Fibroblast of skin of left quadriceps (primary cell): ENCODE measurements around the gene KRTAP19-5.
"Not testable (repeated sequence)": the region's sequence is repeated elsewhere in the genome, so short reads cannot be mapped to it uniquely, and the experiment has no call there.

Experiments
- DNase-seq, 2 experiments: peaks; one replicate each; pipeline ENCODE4 v3.0.0-alpha.2; 2013; ENCODE audit warnings: low read depth in 2 of 2

Gene KRTAP19-5

DNA sequence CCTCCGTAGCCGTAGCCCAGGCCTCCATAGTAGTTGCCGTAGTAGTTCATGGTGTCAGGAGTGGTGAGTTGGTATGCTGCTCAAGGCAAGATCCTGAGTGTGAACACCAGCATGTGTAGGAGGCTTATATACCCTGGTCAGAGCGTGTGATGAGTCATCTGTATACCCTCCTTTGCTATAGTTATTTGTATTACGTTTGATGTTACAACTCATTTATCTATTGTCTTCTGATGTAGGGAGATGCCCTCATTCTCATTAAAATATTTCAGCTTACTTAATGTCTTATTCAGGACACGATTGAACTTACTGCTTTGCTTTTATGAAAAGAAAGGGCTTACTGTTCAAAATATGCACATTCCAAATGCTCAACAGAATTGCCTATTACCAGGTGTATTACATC lies at the start of gene KRTAP19-5:
Gene KRTAP19-5, minus strand, starts transcription at position 101 of the 400 bp plus-strand sequence. Its CDS starts 51 bp downstream, at position 50.
- DNase-seq: no peak

DNA sequence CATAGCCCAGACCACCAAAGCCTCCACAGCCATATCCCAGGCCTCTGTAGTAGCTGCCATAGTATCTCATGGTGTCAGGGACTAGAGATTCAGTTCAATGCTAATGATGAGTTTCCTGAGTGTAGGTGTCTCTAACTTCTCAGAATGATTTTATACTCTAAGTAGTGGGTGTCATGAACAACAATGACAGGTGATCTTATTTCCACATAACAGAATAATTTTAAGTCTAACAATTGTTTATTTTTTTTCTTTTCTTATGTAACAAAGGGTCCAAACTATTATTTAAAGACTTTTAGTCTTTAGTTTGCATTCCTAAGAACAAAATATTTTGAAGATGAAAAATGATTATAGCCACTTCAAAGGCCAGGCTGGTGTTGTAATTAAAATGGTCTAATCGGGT lies 39.8 kb upstream of the KRTAP19-5 start, which contains the start of gene KRTAP19-6:
Gene KRTAP19-6, minus strand, starts transcription at position 101 of the 400 bp plus-strand sequence. Its CDS starts 31 bp downstream, at position 70.
- DNase-seq: no peak

DNA sequence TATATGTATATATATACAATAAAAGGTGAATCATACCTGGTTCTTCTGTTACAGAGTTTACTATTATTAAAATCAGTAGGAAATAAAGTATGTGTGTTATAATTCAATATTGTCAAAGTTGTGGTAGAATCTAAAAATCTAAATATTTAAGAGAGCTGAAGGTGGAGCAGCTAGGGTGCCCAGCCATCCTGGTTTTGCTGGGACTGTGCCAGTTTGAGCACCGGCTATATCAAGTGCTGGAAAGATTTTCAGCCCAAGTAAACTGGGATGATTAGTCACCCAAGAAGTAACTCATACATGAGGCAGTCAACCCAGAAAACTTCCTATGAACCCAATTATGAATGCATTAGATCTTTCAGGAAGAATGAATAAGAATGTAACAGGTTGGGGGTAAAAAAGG lies 16.9 kb upstream of the KRTAP19-5 start:
- no peak for DNase-seq

DNA sequence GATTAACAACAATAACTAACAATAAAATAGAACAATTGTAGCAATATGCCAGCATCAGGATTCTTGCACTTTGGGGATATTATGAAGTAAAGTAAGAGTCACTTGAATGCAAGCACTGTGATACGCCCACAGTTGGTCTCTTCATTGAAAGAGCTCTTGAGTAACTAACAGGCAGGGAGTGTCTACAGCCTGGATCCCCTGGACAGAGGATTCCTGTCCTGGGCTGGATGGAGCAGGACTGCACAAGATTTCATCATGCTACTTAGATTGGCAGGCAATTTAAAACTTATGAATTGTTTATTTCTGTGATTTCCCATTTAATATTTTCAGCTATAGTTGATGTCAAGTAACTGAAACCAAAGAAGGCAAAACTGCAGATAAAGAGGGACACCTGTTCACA lies 13.7 kb upstream of the KRTAP19-5 start:
- DNase-seq: no peak

DNA sequence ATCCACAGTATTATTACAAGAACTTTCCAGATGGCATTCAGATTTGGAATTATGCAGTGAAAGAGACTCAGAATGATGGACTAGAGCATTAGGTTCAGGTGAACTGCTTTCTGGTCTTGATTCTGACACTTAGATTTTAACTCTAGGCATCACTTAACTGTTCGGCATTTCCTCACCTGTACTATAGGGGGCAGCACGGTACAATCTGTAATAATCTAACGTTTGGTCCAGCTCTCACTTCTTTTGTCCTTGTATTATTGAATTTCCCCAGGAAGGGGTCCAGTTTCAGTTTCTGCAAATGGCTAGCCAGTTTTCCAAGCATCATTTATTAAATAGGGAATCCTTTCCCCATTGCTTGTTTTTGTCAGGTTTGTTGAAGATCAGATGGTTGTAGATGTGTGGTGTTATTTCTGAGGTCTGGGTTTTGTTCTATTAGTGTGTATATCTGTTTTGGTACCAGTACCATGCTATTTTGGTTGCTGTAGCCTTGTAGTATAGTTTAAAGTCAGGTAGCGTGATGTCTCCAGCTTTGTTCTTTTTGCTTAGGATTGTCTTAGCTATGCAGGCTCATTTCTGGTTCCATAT lies 3.8 kb upstream of the KRTAP19-5 start:
- not testable (repeated sequence) for DNase-seq

DNA sequence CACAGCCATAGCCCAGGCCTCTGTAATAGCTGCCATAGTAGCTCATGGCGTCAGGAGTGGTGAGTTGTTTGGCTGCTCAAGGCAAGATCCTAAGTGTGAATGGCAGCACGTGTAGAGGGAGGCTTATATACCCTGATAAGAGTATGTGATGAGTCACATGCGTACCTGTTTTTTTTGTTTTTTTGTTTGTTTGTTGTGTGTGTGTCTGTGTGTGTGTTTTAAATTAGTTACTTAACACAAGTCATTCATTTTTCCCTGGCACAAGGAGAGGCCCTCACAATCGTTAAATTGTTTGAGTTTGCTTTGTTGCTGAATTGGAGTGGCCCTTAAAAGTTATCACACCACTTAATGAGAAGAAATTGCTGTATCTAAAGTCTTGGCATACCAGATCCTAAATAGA lies 4.9 kb downstream of the KRTAP19-5 start, which contains the start of gene KRTAP19-4:
Gene KRTAP19-4, minus strand, starts transcription at position 101 of the 400 bp plus-strand sequence. Its CDS starts 55 bp downstream, at position 46.
- no peak for DNase-seq

DNA sequence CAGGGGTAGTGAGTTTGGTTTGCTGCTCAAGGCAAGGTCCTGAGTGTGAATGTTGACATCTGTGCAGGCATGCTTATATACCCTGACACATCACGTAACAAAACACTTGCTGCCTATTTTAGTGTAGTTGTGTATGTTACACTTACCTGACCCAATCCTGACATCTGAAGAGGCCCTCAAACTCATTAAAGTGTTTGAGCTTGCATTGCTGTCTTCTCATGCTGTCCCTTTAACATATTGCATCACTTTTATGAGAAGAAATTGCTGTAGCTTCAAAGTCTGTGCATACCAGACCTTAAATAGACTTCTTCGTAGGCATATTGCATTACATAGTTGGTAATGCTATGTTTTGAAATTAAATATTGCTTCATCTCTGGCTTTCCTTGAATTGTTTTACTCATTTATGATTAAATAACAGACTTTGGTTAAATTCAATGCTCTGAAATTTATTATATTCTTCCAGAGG lies 9.9 kb downstream of the KRTAP19-5 start, which contains the start of gene KRTAP19-3:
Gene KRTAP19-3, minus strand, starts transcription at position 51 of the 466 bp plus-strand sequence. CDS start 56 bp downstream, outside the sequence.
- DNase-seq: no peak

DNA sequence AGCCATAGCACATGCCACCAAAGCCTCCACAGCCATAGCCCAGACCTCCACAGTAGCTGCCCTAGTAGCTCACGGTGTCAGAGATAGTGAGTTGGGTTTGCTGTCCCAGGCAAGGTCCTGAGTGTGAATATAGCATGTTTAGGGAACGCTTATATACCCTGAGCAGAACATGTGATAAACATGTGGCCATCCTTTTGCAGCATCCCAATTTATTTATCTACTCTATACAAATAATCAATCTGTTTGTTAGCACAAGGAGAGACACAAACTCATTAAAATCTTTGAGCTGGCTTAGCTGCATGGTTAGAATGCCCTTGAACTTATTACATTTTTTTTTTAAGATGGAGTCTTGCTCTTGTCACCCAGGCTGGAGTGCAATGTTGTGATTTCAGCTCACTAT lies 14.6 kb downstream of the KRTAP19-5 start, which contains the start of gene KRTAP19-2:
Gene KRTAP19-2, minus strand, starts transcription at position 101 of the 400 bp plus-strand sequence. Its CDS starts 88 bp downstream, at position 13.
- DNase-seq: no peak

DNA sequence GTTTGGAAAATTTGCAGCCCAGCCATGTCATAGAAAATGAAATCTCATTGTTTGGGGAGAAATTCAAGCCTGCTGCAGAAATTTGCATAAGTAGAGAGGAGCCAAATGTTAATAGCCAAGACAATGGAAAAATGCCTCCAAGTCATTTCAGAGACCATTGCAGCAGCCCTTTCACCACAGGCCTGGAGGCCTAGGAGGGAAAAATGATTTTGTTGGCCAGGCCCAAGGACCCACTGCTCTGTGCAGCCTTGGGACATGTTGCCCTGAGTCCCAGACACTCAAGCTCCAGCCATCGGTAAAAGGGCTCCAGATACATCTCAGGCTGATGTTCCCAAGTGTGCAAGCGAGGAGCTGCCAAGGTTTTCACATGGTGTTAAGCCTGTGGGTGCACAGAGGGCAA lies 15.8 kb downstream of the KRTAP19-5 start:
- DNase-seq: no peak

DNA sequence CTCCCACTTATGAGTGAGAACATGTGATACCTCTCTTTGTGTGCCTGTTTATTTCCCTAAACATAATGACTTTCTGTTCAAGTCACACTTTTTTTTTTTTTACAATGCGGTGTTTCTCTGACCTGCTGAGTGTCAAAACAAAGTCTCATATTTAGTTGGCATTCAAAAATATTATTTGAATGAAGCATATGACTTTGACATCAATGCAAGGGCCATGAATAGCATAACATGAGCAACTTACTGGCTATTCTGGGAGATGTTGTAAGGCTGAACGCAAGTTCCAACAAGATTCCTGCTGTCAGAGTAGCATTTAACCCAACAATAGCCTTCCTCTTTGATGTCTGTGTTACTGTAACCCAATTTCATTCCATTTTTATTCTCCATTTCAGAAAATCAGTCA lies 19.8 kb downstream of the KRTAP19-5 start:
- DNase-seq: no peak

DNA sequence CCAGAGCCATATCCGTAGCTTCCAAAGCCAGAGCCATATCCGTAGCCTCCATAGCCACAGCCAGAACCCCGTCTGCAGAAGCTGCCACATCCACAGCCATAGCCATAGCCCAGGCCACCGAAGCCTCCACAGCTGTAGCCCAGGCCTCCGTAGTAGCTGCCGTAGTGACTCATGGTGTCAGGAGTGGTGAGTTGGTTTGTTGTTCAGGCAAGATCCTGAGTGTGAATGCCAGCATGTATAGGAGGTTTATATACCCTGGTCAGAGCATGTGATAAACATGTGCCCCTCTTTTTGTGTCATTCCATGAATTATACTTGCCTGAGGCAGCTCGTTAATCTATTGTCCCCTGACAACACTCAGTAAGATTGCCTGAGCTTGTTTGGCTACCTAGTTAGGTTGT lies 21.8 kb downstream of the KRTAP19-5 start, which contains the start of gene KRTAP19-1:
Gene KRTAP19-1, minus strand, starts transcription at position 223 of the 400 bp plus-strand sequence. Its CDS starts 50 bp downstream, at position 173.
- no peak for DNase-seq

DNA sequence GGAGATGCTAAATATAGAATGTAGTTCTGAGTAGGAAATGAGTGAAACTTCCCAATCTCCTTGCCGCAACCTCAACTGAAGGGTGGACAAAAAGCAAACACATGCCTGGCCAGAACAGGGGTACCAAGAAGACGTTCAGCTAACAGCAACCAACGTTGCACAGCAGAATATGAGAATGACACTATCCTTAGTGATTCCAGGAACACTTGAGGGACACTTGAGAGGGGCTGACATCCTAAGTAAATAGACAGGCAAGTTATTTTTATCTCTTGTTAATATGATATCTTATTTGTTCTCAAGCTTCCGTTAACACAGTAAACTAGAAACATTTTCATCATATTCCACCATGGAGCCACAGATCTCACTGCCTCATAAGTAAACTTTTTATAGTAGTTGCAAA lies 22.7 kb downstream of the KRTAP19-5 start:
- no peak for DNase-seq

DNA sequence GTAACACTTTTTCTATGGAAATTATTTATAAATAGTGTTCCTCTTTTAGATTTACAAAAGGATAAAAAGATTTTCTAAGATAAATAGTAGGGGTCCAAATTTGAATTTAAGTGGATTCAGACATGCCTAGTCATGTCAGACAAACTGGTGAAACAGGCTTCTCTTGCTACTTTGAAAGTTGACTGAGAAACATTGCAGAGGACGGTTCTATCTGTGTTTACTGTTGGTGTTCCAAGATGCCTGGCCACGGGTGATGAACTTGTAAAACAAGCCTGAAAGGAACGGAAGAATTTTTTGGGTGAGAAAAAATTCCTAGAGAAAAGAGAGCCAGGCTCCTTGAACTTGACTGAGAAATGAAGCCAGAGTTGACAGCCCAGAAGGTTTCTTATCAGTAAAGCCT lies 23.9 kb downstream of the KRTAP19-5 start:
- DNase-seq: no peak

DNA sequence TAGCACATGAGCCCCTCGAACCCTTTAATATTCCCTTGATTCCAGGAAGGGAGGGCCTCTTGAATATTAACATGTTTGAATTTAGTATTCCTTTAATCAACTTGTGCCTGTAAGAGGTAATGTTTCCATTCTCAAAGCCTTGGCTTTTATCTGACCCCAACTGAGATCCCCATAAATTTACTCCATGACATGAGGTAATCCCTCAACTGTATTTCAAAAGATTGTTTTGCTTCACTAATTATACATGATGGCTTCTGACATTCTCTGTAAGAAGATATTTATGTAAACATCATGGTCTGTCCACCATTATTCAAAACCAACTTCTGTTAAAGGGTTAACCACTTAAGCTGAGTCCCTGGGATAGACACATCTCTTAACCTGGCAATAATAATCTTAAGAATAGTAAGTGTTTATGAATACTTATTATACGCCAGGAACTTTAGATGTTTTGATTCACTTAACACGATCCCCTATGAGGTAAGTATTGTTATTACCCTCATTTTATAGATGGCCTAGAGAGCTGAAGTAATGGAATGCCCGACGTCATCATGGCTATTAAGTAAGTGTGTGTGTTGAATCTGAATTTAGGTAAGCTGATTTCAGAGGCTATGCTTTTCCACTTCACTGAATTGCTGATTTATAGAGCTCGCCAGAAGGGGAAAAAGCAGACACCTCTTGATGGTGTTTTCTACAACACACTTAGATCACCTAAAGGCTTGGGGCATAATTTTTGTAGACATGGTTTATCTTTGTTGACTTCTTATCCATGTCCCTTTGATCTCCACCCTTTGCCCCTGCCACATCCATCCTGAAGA lies 32.8 kb downstream of the KRTAP19-5 start:
- no peak for DNase-seq

DNA sequence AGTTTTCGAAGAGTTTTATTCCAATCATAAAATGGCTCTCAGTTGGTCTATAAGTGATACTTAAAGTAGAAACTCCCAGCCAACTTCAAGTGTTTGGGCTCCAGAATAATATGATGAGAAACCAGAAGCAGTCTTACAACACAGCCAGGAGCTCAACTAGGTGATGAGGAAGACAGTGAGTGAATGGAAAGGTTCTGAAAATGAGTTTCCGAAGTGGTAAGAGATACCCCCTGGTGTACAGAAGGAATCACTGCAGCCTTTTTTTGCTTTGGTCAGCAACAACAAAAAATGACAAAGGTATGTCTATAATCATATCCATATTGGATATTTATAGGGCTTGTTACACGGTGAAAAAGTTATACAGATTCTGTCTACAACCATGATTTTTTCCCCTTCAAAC lies 38.2 kb downstream of the KRTAP19-5 start:
- no peak for DNase-seq
